ENCODE data around the gene OMP.

OMP gene

GRCh38 chr11:77069969-77070582 lies 32.6 kb upstream of the OMP start:
- DNase-seq, result no peak

- no peak for DNase-seq
Observed at GRCh38 chr11:77071077-77071476, 31.6 kb upstream of the OMP start.

- DNase-seq, result no peak
Observed at GRCh38 chr11:77071671-77072605, 30.7 kb upstream of the OMP start.

- no peak for DNase-seq
Observed at GRCh38 chr11:77072851-77073327, 29.8 kb upstream of the OMP start.

DNA sequence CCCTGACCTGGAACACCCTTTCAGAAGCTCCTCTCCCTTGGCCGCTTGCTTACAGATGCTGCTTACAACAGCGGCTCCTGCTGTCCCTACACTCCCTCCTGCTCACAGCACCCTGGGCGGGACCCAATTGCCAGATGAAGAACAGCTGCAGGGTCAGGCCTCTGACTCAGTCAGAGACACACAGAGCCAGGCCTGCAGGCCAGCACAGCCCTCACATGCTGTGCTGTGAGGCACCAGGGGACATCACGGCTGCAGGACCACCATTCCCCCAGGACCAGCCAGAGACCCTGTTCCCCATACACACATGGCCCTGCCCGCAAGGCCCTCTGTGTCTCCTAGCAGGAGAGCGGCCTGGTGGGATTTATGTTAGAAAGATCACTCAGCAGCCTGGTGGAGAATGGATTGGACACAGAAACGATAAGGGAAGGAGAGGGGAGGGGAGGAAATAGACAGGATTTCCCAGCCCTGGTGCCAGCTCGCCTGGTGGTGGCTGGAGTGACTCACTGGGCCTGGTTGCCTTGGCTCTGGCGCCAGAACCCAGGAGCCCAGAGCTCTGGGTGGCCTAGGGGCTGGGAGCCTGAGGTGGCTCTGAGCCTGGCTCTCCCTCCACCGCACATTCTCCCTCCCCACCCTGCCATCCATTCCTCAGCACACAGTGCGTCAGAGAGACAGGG lies 29.2 kb upstream of the OMP start:
- DNase-seq, result no peak

DNA sequence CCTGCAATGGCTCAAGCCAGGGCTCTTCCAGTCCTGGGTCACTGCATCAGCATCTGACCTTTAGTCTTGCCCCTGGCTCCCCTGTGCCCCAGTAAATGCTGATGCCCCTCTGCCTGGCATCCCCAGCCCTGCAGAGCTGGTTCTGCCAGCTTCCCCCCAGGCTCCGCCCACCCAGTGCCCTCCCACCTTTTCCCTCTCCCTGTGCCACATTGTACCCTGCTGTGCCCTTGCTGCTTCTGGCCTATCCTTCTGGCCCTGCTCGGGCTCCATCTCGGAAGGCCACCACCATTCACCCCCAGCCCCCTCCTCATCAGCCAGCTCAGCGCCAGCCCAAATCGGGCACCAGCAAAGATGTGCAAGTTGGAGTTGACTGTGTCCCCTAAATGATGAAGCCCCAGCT lies 28.4 kb upstream of the OMP start:
- DNase-seq, result no peak

DNA sequence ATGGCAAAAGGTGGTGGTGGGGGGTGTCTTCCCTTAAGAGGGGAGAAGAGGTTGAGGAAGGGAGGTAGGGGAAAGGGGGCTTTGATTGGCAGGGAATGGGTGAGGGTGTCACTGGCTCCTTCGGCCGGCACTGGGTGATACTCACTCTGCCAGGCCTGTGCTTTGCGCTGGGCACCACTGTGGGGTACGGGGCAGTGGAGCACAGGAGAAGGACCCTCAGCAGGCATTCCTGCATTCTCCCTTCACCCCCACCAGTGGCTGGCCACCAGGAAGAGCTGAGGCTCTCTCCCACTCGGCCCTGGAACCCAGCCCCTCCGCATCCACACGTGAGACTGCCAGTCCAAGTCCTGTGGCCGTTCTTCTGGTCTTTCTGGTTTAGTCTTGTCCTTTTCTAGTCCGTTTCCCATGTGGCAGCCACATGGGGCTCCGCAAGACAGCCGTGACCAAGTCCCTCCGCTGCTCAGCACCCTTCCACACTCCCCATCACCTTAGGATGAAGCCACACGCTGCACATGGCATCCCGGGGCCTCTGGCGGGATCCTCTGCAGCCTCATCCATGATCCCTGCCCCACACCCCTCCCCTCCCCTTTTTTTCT lies 27.9 kb upstream of the OMP start:
- no peak for DNase-seq

- DNase-seq, result no peak
Observed at GRCh38 chr11:77075425-77075905, 27.2 kb upstream of the OMP start.

GRCh38 chr11:77079666-77080065 lies 23.0 kb upstream of the OMP start:
- no peak for DNase-seq

DNA sequence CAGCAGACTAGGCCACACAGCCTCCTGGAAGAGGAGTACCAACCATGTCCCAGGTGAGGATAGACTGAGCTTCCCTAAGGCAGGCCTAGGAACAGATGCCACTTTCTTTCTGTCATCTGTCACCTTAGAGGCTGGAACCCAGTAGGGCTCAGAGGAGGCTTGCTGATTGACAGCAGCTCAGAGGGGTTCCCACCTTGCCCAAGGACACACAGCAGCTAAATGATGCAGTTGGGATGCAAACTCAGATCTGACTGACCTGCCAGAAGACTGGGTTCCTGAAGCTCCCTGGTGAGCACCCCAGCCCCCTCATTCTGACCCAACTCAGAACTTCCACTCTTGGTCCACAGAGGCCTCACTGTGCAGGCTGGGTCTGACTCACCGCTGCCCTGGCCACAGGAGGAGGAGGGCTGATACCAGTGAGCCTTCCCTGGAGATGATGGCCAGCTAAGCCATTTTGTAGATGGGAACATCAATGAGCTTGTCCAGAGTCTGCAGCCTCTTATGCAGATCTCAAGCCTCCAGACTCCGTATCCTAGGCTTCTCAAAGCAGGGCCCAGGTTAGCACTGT lies 21.9 kb upstream of the OMP start:
- DNase-seq, result no peak

DNA sequence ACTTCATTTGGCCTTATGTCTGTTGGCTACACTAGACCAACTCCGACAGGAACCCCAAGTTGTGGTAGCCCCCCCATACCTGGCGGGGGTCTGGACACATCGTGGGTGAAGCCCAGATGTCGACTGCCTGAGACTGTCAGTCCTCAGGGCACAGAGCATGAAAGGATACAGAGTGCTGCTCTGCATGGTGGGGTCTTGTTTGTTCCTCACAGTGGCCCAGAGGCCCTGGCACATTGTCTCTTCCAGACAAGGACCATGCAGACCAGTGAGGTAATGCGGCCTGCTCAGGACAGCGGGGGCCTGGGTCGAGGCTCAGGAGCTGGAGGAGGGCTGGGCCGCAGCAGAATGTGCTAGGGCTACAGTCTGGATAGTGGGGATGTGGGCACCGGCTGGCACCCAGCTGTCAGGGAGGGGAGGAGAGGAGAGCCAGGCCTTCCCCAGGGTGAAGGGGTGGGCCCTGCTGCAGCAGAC lies 21.2 kb upstream of the OMP start:
- no peak for DNase-seq

DNA sequence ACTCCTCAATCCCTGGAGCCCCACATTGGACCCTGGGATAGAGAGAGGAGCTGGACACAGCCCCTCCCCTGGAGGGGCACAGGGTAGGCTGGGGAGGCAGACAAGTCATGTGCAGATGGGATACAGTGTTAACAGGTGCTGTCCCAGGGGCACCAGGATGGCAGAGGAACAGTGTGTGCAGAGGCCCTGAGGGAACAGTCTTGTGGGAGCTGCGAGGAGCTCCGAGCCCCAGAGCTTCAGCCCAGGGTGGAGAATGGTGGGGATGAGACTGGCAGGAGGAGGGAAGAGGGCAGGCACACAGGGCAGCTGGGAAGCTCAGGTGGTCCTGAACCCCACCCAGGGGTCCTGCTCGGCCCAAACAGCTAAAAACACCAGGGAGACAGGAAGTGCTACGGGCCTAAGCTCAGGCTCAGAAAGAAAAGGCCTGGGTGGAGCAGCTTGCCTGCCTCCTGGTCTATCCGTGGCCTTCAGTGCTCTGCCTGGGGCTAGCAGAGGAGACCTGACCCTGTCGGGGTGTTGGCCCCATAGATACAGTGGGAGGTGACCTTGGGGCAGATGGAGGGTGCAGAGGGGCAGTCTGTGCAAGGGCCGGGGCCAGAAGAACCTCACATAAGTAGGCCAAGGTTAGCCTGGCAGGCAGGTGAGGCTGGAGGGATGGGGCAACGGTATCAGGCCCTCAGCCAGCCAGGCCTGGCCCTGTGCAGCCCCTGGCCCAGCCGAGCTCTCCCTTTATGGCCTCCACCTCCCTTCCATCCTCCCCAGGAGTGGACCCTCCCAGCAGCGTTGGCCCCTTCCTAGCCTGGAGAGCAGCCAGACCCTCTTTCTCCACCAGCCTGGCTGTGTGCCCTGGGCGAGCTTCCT lies 20.4 kb upstream of the OMP start:
- no peak for DNase-seq

- DNase-seq, result no peak
Observed at GRCh38 chr11:77082838-77083565, 19.6 kb upstream of the OMP start.

DNA sequence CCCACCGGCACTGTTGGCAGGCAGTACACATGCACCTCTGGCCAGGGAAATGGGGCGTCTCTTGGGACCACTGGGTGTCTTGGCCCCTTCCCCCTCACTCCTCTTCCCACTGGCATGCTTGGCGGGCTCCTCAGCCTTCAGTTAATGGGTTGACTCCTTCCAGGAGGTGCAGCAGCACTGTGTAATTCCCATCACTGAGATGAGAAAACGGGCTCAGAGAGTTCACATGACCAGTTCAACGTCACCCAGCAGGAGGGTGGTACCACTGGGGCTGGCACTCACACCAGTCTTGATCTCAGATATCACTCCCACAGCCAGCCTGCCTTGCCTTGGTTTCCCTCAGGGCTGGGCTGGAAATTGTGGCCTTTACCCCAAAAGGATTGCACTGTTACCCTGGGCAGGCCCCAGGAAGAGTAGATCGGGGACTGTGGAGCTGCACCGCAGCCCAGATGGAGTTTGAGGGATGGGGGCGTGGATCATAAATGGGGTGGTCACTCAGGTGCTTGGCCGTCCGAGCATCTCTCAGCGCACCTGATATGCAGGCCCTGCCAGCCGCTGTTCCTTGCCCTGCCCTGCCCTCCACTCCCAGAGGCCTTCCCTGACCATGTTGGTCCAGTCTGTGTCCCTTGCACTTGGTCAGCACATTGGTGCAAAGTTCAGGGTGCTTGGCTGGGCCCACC lies 18.9 kb upstream of the OMP start:
- no peak for DNase-seq

GRCh38 chr11:77084581-77085191 lies 18.0 kb upstream of the OMP start:
- DNase-seq, result no peak

- DNase-seq, result no peak
Observed at GRCh38 chr11:77085652-77086051, 17.0 kb upstream of the OMP start.

- no peak for DNase-seq
Observed at GRCh38 chr11:77086521-77087472, 15.8 kb upstream of the OMP start.

DNA sequence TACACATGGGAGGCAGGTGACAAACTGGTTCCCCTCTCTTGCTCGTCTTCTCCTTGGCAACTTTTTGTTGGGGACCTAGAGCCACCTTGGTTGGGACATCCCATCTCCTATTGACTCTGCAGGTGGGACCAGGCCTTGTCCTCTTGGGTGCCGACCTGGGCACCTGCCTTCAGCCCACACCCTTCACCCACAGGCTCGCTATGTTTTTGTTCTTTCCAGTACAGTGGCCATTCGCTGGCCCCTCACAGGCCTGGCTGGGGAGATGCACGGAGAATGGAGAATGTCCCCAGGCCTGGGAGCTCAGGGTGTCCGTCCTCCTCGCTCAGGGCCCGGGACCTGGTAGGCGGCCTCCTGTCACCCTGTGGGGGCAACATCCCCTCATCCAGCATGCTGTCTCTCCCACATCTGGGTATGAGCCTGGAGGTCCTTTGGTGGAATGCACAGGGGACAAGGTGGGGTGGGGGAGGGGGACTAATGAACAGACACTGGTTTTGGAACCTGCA lies 14.9 kb upstream of the OMP start:
- DNase-seq, result no peak
